Thyroid gland (tissue), 4 donors: ENCODE measurements around the gene VPS18. TPM values are rescaled to one million over a fixed set of nuclear protein-coding genes. Genes with fewer than 3 reads are reported as not detected.

ENCODE experiments used
- DNase-seq, 2 donors: peaks; one replicate each; pipeline ENCODE4 v3.0.0-alpha.2; 2019
- H3K27ac ChIP-seq, 3 donors: fragments of 200-600 bp; sonication (generic); 1 replicate in 2 of 3; 2 replicates in 1 of 3; pipeline ENCODE4 v1.5.1; 2016 to 2019; ENCODE audit warnings: mild to moderate bottlenecking in 1 of 3, moderate library complexity in 1 of 3
- H3K27me3 ChIP-seq: fragments of 200-600 bp; sonication (generic); one replicate; pipeline ENCODE4 v1.5.1; 2019
- H3K36me3 ChIP-seq, 2 donors: fragments of 200-600 bp; sonication (generic); one replicate each; pipeline ENCODE4 v1.5.1; 2016 to 2019
- H3K4me1 ChIP-seq, 2 donors: fragments of 200-600 bp; sonication (generic); one replicate each; pipeline ENCODE4 v1.5.1; 2017 to 2019
- H3K4me3 ChIP-seq, 3 donors: fragments of 200-600 bp; sonication (generic); replicated peaks in 1 of 3; 1 replicate in 2 of 3; 2 replicates in 1 of 3; pipeline ENCODE4 v1.5.1; 2016; ENCODE audit warnings: mild to moderate bottlenecking in 1 of 3
- H3K9me3 ChIP-seq: fragments of 200-600 bp; sonication (generic); one replicate; pipeline ENCODE4 v1.5.1; 2017
- CTCF ChIP-seq, 6 experiments: fragments of 200-600 bp in 3 of 6; fragments of 450-650 bp in 3 of 6; sonication (generic) in 3 of 6; IDR thresholded peaks; one replicate each; pipeline ENCODE4 v1.5.1; 2016 to 2019; ENCODE audit warnings: antibody characterized with exemption in 6 of 6, mild to moderate bottlenecking in 2 of 6, inconsistent platforms in 1 of 6, moderate library complexity in 1 of 6
- POLR2A ChIP-seq, 2 donors: fragments of 450-650 bp; IDR thresholded peaks; one replicate each; pipeline ENCODE4 v1.6.1; 2017; ENCODE audit warnings: antibody characterized with exemption in 2 of 2, mild to moderate bottlenecking in 2 of 2, moderate library complexity in 1 of 2
- WGBS, 2 donors: methylation state at CpG; one replicate each; pipeline ENCODE4 v1.1.5; 2017; 5-methylcytosine and 5-hydroxymethylcytosine counted together
- intact Hi-C: fragments of 100-400 bp; cut with DNase I; formaldehyde crosslinking; loops from one replicate; pipeline ENCODE4 v1.15.1; 2023
- total RNA-seq, 4 donors: library from RNA; depleted of rRNA; stranded (reverse); fragments of >200 nt; gene quantifications; one replicate each; pipeline ENCODE4 v1.2.3, GENCODE V29; 2016

The VPS18 gene
- total RNA-seq, 4 donors from 2014 or later, result 29.2 to 43.6 (median 37.2) TPM

GRCh38 chr15:40948706-40949473 is 54.6 kb downstream of the VPS18 start:
- Histone ChIP-seq H3K27ac (no peak overlapping the region), H3K36me3 (no peaks in the 10 kb centered on the region), H3K4me3 (no peak overlapping the region), H3K27me3 (no peaks in the 10 kb centered on the region), H3K4me1 (peaks cover 4 to 12% of the 10 kb centered on the region in 2 donors), H3K9me3 (no peaks in the 10 kb centered on the region)
- no peak for DNase-seq
- intact Hi-C loops, result loop anchor here (10.0 kb wide), 1 partner anchor 66 kb away; no protein-coding TSS in a partner anchor
- TF ChIP-seq CTCF (IDR thresholded peaks at IDR 0.05), result no peak
- TF ChIP-seq POLR2A (IDR thresholded peaks at IDR 0.05), result no peak
- 79 to 81% methylated on average over 21 of the region's 21 CpGs for WGBS, 2 donors

GRCh38 chr15:40949756-40950207 is 55.5 kb downstream of the VPS18 start:
- Histone ChIP-seq H3K9me3 (no peaks in the 10 kb centered on the region), H3K27me3 (no peaks in the 10 kb centered on the region), H3K36me3 (no peaks in the 10 kb centered on the region), H3K4me1 (peaks cover 6 to 17% of the 10 kb centered on the region in 2 donors), H3K27ac (no peak overlapping the region), H3K4me3 (no peak overlapping the region)
- intact Hi-C loops, result loop anchor here (10.0 kb wide), 1 partner anchor 65 kb away; no protein-coding TSS in a partner anchor
- 63% methylated on average over 7 of the region's 7 CpGs for WGBS, 2 donors
- TF ChIP-seq POLR2A (IDR thresholded peaks at IDR 0.05), result no peak
- TF ChIP-seq CTCF (IDR thresholded peaks at IDR 0.05), result no peak
- no peak for DNase-seq

GRCh38 chr15:40951764-40952163 is 57.5 kb downstream of the VPS18 start:
- peaks cover 6 to 17% of the 10 kb centered on the region in 2 donors for H3K4me1 ChIP-seq
- no peaks in the 10 kb centered on the region for H3K36me3 ChIP-seq
- H3K9me3 ChIP-seq, result no peaks in the 10 kb centered on the region
- H3K27ac ChIP-seq, result no peak overlapping the region
- TF ChIP-seq CTCF (IDR thresholded peaks at IDR 0.05) (no peak), POLR2A (IDR thresholded peaks at IDR 0.05) (no peak)
- WGBS, 2 donors, result 93 to 94% methylated on average over 4 of the region's 4 CpGs
- no peak for DNase-seq
- H3K4me3 ChIP-seq, result no peak overlapping the region
- H3K27me3 ChIP-seq, result no peaks in the 10 kb centered on the region
- intact Hi-C loops, result no loop called here

GRCh38 chr15:40952301-40952900 is 58.2 kb downstream of the VPS18 start:
- H3K27me3 ChIP-seq, result no peaks in the 10 kb centered on the region
- TF ChIP-seq CTCF (IDR thresholded peaks at IDR 0.05), result no peak
- no peaks in the 10 kb centered on the region for H3K36me3 ChIP-seq
- no peaks in the 10 kb centered on the region for H3K9me3 ChIP-seq
- DNase-seq, result no peak
- H3K27ac ChIP-seq, result peak overlapping the region in 2 of 3 donors; percentile 2 to 15
- intact Hi-C loops, result no loop called here
- H3K4me1 ChIP-seq, result peaks cover 6 to 17% of the 10 kb centered on the region in 2 donors
- H3K4me3 ChIP-seq, result peak overlapping the region; percentile 11 to 88 (median 61)
- 51 to 57% methylated on average over 18 to 23 of the region's 23 CpGs for WGBS, 2 donors
